ENCODE results near the gene PES1.
"Not testable (repeated sequence)": the region's sequence is repeated elsewhere in the genome, so short reads cannot be mapped to it uniquely, and the experiment has no call there.

The PES1 gene

GRCh38 chr22:30551813-30552212 lies 39.9 kb downstream of the PES1 start:
- DNase-seq = not testable (repeated sequence)

GRCh38 chr22:30547188-30547587 lies 44.5 kb downstream of the PES1 start:
- DNase-seq = no peak

- no peak for DNase-seq
Observed at GRCh38 chr22:30546616-30547015, 45.1 kb downstream of the PES1 start, which contains the start of gene SEC14L6. Gene SEC14L6 (minus strand): TSS chr22:30546741. CDS start chr22:30546682, 59 bp downstream.

GRCh38 chr22:30542811-30543188 lies 48.9 kb downstream of the PES1 start:
- no peak for DNase-seq

- no peak for DNase-seq
Observed at GRCh38 chr22:30541961-30542810, 49.5 kb downstream of the PES1 start.

GRCh38 chr22:30541511-30541910 lies 50.2 kb downstream of the PES1 start:
- DNase-seq = not testable (repeated sequence)

GRCh38 chr22:30539368-30539767 lies 52.3 kb downstream of the PES1 start:
- no peak for DNase-seq

- no peak for DNase-seq
Observed at GRCh38 chr22:30538280-30538679, 53.4 kb downstream of the PES1 start.

GRCh38 chr22:30537083-30537731 lies 54.5 kb downstream of the PES1 start:
- DNase-seq = no peak

- no peak for DNase-seq
Observed at GRCh38 chr22:30535182-30535581, 56.5 kb downstream of the PES1 start.

- DNase-seq = no peak
Observed at GRCh38 chr22:30531651-30532608, 59.8 kb downstream of the PES1 start.

- DNase-seq = no peak
Observed at GRCh38 chr22:30526656-30527055, 65.1 kb downstream of the PES1 start.

Measured in NCI-H1930 (cell line).